ENCODE results near the gene FNDC3A. TPM values are rescaled to one million over a fixed set of nuclear protein-coding genes. Genes with fewer than 3 reads are reported as not detected.
"Not testable (repeated sequence)": the region's sequence is repeated elsewhere in the genome, so short reads cannot be mapped to it uniquely, and the experiment has no call there.

FNDC3A gene
- total RNA-seq, 1 donor, result 50.7 TPM

DNA sequence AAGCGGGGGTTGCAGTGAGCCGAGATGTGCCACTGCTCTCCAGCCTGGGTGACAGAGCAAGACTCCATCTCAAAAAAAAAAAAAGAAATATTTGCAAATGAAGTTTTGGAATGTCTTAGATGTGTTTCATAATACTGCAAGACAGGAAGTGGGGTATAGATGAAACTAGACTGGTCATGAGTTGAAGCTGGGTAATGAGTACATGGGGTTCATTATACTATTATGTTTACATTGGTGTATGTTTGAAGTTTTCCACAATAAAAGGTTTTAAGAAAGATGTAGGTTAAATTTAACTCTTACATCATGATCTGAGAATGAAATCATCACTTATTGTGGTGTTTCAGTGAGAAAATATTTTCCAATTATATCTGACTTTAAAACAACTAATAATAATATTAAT lies 19.0 kb downstream of the FNDC3A start:
- no peaks in the 10 kb centered on the region for H3K36me3 ChIP-seq (ENCODE audit: insufficient read depth, low read length)
- no peak for DNase-seq (ENCODE audit: insufficient read length, low spot score, missing footprints)
- H3K9me3 ChIP-seq (ENCODE audit: low read depth, low read length), result peaks cover 2% of the 10 kb centered on the region
- peaks cover 79% of the 10 kb centered on the region for H3K79me2 ChIP-seq (ENCODE audit: insufficient read depth, low read length)
- TF ChIP-seq, protein P1, sequence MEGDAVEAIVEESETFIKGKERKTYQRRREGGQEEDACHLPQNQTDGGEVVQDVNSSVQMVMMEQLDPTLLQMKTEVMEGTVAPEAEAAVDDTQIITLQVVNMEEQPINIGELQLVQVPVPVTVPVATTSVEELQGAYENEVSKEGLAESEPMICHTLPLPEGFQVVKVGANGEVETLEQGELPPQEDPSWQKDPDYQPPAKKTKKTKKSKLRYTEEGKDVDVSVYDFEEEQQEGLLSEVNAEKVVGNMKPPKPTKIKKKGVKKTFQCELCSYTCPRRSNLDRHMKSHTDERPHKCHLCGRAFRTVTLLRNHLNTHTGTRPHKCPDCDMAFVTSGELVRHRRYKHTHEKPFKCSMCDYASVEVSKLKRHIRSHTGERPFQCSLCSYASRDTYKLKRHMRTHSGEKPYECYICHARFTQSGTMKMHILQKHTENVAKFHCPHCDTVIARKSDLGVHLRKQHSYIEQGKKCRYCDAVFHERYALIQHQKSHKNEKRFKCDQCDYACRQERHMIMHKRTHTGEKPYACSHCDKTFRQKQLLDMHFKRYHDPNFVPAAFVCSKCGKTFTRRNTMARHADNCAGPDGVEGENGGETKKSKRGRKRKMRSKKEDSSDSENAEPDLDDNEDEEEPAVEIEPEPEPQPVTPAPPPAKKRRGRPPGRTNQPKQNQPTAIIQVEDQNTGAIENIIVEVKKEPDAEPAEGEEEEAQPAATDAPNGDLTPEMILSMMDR (IDR thresholded peaks at IDR 0.05; ENCODE audit: extremely low read depth, low read depth, low read length), result no peak
- no peak overlapping the region for H3K4me2 ChIP-seq (ENCODE audit: insufficient read depth, low read length)
- H3K4me1 ChIP-seq (ENCODE audit: insufficient read depth, low read length), result no peaks in the 10 kb centered on the region
- H3K27ac ChIP-seq (ENCODE audit: low read depth, low read length), result peak overlapping the region; percentile 3
- H3K27me3 ChIP-seq (ENCODE audit: insufficient read depth, low read length), result no peaks in the 10 kb centered on the region
- H4K20me1 ChIP-seq (ENCODE audit: insufficient read depth, low read length), result no peaks in the 10 kb centered on the region
- H3K4me3 ChIP-seq (ENCODE audit: insufficient read depth, low read length), result no peak overlapping the region
- H2AFZ ChIP-seq (ENCODE audit: low read length), result no peak overlapping the region

DNA sequence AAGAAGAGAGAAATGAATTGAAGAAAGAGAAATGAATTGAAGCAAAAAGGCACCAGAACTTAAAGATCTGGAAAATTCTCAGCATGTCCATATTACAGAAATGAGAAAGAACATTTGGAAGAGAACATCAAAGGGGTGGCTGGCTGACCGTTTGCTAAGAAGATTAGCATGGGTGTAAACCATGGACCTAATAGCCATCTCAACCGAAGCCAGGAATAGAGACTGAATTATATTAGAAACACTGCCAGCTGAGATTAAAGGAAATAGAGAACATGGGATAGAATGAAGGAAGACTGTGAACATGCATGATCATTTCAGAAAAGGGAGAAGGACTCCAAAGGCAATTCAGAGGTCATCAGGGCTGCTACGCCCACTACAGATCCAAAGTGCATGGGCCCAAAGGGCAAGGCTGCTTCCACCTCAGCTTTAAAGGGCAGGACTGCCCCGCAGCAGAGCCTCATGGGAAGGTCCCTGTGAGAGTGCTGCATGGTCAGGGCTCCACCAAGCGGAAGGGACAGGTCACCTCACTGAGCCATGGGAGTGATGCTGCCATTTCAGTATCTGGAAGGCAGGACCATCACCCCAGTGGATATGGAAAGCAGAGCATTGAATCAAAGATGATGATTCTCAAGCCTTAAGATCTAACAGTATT lies 23.1 kb downstream of the FNDC3A start:
- no peak overlapping the region for H3K4me2 ChIP-seq (ENCODE audit: insufficient read depth, low read length)
- no peaks in the 10 kb centered on the region for H3K36me3 ChIP-seq (ENCODE audit: insufficient read depth, low read length)
- TF ChIP-seq, protein P1 (IDR thresholded peaks at IDR 0.05; ENCODE audit: extremely low read depth, low read depth, low read length), result no peak
- no peaks in the 10 kb centered on the region for H4K20me1 ChIP-seq (ENCODE audit: insufficient read depth, low read length)
- H3K27ac ChIP-seq (ENCODE audit: low read depth, low read length), result no peak overlapping the region
- H3K4me1 ChIP-seq (ENCODE audit: insufficient read depth, low read length), result no peaks in the 10 kb centered on the region
- no peak overlapping the region for H2AFZ ChIP-seq (ENCODE audit: low read length)
- H3K9me3 ChIP-seq (ENCODE audit: low read depth, low read length), result no peaks in the 10 kb centered on the region
- no peak overlapping the region for H3K4me3 ChIP-seq (ENCODE audit: insufficient read depth, low read length)
- no peaks in the 10 kb centered on the region for H3K27me3 ChIP-seq (ENCODE audit: insufficient read depth, low read length)
- peaks cover 72% of the 10 kb centered on the region for H3K79me2 ChIP-seq (ENCODE audit: insufficient read depth, low read length)
- no peak for DNase-seq (ENCODE audit: insufficient read length, low spot score, missing footprints)

DNA sequence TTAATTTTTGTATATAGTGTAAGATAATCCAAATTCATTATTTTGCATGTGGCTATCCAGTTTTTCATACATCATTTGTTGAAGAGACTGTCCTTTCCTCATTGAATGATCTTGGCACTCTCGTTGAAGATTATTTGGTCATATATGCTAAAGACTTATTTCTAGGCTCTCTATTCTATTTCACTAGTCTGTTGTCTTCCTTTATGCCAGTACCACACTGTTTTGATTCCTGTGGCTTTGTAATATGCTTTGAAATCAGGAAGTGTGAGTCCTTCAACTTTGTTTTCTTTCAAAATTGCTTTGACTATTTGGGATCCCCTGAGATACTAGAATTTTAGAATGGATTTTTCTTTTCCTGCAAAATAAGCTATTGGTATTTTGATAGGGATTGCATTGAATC lies 24.5 kb downstream of the FNDC3A start:
- Histone ChIP-seq H3K4me1 (ENCODE audit: insufficient read depth, low read length) (no peaks in the 10 kb centered on the region), H4K20me1 (ENCODE audit: insufficient read depth, low read length) (no peaks in the 10 kb centered on the region), H3K4me2 (ENCODE audit: insufficient read depth, low read length) (no peak overlapping the region), H3K79me2 (ENCODE audit: insufficient read depth, low read length) (peaks cover 76% of the 10 kb centered on the region), H2AFZ (ENCODE audit: low read length) (no peak overlapping the region), H3K4me3 (ENCODE audit: insufficient read depth, low read length) (no peak overlapping the region), H3K27ac (ENCODE audit: low read depth, low read length) (no peak overlapping the region), H3K9me3 (ENCODE audit: low read depth, low read length) (no peaks in the 10 kb centered on the region), H3K36me3 (ENCODE audit: insufficient read depth, low read length) (no peaks in the 10 kb centered on the region), H3K27me3 (ENCODE audit: insufficient read depth, low read length) (no peaks in the 10 kb centered on the region)
- DNase-seq (ENCODE audit: insufficient read length, low spot score, missing footprints), result no peak
- TF ChIP-seq, protein P1 (IDR thresholded peaks at IDR 0.05; ENCODE audit: extremely low read depth, low read depth, low read length), result no peak

DNA sequence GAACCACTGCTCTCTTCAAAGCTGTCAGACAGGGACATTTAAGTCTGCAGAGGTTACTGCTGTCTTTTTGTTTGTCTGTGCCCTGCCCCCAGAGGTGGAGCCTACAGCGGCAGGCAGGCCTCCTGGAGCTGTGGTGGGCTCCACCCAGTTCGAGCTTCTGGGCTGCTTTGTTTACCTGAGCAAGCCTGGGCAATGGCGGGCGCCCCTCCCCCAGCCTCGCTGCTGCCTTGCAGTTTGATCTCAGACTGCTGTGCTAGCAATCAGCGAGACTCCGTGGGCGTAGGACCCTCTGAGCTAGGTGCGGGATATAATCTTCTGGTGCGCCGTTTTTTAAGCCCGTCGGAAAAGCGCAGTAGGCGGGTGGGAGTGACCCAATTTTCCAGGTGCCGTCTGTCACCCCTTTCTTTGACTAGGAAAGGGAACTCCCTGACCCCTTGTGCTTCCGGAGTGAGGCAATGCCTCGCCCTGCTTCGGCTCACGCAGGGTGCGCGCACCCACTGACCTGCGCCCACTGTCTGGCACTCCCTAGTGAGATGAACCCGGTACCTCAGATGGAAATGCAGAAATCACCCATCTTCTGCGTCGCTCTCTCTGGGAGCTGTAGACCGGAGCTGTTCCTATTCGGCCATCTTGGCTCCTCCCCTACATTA lies 43.4 kb downstream of the FNDC3A start:
- Histone ChIP-seq H3K79me2 (ENCODE audit: insufficient read depth, low read length) (peaks cover 18% of the 10 kb centered on the region), H3K4me1 (ENCODE audit: insufficient read depth, low read length) (peaks cover 25% of the 10 kb centered on the region)
- not testable (repeated sequence) for H3K36me3 ChIP-seq (ENCODE audit: insufficient read depth, low read length); DNase-seq (ENCODE audit: insufficient read length, low spot score, missing footprints); H3K4me3 ChIP-seq (ENCODE audit: insufficient read depth, low read length); H2AFZ ChIP-seq (ENCODE audit: low read length); H4K20me1 ChIP-seq (ENCODE audit: insufficient read depth, low read length); H3K4me2 ChIP-seq (ENCODE audit: insufficient read depth, low read length); H3K27me3 ChIP-seq (ENCODE audit: insufficient read depth, low read length); H3K27ac ChIP-seq (ENCODE audit: low read depth, low read length); H3K9me3 ChIP-seq (ENCODE audit: low read depth, low read length)
